ENCODE data around the gene RPS21.
A peak's percentile ranks its signal among the peaks of the same experiment; 100 is the strongest.

- TF ChIP-seq CTCF (IDR thresholded peaks at IDR 0.05 in 2 of 3, conservative IDR thresholded peaks at IDR 0.05 in 1 of 3; ENCODE audit: borderline replicate concordance in 1 of 3, insufficient read depth in 1 of 3, low read depth in 2 of 3, low read length in 2 of 3) (no peak), CEBPB (IDR thresholded peaks at IDR 0.05; ENCODE audit: low read depth) (no peak), EZH2 (IDR thresholded peaks at IDR 0.05) (no peak), REST (IDR thresholded peaks at IDR 0.05; ENCODE audit: low read depth) (no peak), ELF1 (IDR thresholded peaks at IDR 0.05; ENCODE audit: borderline replicate concordance, low read depth) (no peak; the same call in 1 of the 2 replicates), TCF7L2 (IDR thresholded peaks at IDR 0.05; ENCODE audit: borderline replicate concordance, extremely low read depth, insufficient read depth, insufficient read length) (no peak), RAD21 (IDR thresholded peaks at IDR 0.05; ENCODE audit: low read depth) (no peak), SRF (IDR thresholded peaks at IDR 0.05; ENCODE audit: low read depth) (no peak), ZNF274 (IDR thresholded peaks at IDR 0.05; ENCODE audit: low read depth, low read length) (no peak), EZH2phosphoT487 (IDR thresholded peaks at IDR 0.05; ENCODE audit: borderline replicate concordance) (no peak), MAX (IDR thresholded peaks at IDR 0.05) (peak; percentile 80)
Measured at GRCh38 chr20:62386383-62387218, at the start of gene RPS21.

Data from HCT116 (cell line).